ENCODE results near the gene S1PR1.

DNA sequence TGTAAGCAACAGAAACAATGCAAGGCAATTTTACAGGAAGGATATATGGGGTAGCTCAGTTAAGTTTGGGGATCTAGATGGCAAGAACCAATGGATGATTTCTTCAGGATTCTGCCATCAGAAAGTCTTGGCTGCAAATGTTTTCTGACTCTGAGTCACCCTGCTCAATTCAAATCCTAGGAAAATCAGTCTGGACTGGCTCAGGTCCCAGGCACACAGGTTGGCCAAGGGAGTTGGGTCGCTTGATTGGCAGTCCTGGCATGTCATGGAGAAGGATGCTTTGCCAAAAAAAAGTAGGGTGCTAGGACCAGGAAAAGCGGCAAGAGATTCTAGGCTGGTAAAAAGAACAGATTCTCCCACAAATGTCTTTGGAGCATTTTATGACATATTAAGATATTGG is 28.9 kb upstream of the S1PR1 start:
- no peak for TF ChIP-seq CTCF (IDR thresholded peaks at IDR 0.05)
- no peak for TF ChIP-seq POLR2A (IDR thresholded peaks at IDR 0.05)
